Liver (tissue), 9 donors: Measurements from ENCODE around the gene DDX23. TPM values are rescaled to one million over a fixed set of nuclear protein-coding genes. Genes with fewer than 3 reads are reported as not detected.
"Not testable (repeated sequence)": the region's sequence is repeated elsewhere in the genome, so short reads cannot be mapped to it uniquely, and the experiment has no call there.

ENCODE experiments used
- DNase-seq: peaks from one replicate; pipeline ENCODE4 v3.0.0-alpha.2; 2017; ENCODE audit warnings: low spot score
- H3K27ac ChIP-seq, 2 donors: one replicate each; pipeline ENCODE4 v1.7.0; 2013; ENCODE audit warnings: inconsistent platforms in 2 of 2, low read length in 2 of 2, control low read depth in 1 of 2, low read depth in 1 of 2, mild to moderate bottlenecking in 1 of 2
- H3K27me3 ChIP-seq, 4 donors: one replicate each; pipeline versions ENCODE4 v1.6.1 to v1.7.0; 2013; ENCODE audit warnings: low read length in 3 of 4, inconsistent platforms in 1 of 4, mild to moderate bottlenecking in 1 of 4, moderate library complexity in 1 of 4; ENCODE audit not compliant: control insufficient read depth in 4 of 4, insufficient read depth in 4 of 4
- H3K36me3 ChIP-seq, 4 donors: one replicate each; pipeline versions ENCODE4 v1.6.1 to v1.7.0; 2013; ENCODE audit warnings: low read length in 3 of 4, mild to moderate bottlenecking in 3 of 4, low read depth in 1 of 4, moderate library complexity in 1 of 4; ENCODE audit not compliant: control insufficient read depth in 4 of 4, insufficient read depth in 3 of 4
- H3K4me1 ChIP-seq, 4 donors: one replicate each; pipeline versions ENCODE4 v1.6.1 to v1.7.0; 2013; ENCODE audit warnings: low read length in 3 of 4, mild to moderate bottlenecking in 3 of 4, moderate library complexity in 1 of 4; ENCODE audit not compliant: control insufficient read depth in 4 of 4, insufficient read depth in 4 of 4
- H3K4me3 ChIP-seq, 3 donors: one replicate each; pipeline versions ENCODE4 v1.6.1 to v1.7.0; 2013; ENCODE audit warnings: low read length in 3 of 3, control low read depth in 1 of 3, low read depth in 1 of 3, mild to moderate bottlenecking in 1 of 3
- H3K9ac ChIP-seq, 2 donors: one replicate each; pipeline ENCODE4 v1.7.0; 2013; ENCODE audit warnings: low read length in 2 of 2, mild to moderate bottlenecking in 2 of 2, moderate library complexity in 2 of 2, control low read depth in 1 of 2, low read depth in 1 of 2
- H3K9me3 ChIP-seq, 4 donors: one replicate each; pipeline versions ENCODE4 v1.6.1 to v1.7.0; 2013; ENCODE audit warnings: low read length in 3 of 4; ENCODE audit not compliant: control insufficient read depth in 4 of 4
- EGR1 ChIP-seq, 2 donors: IDR thresholded peaks; 2 replicates each; pipeline ENCODE4 v1.6.1; 2016 to 2018; ENCODE audit warnings: antibody characterized with exemption in 2 of 2, low read depth in 2 of 2
- FOXA2 ChIP-seq: IDR thresholded peaks from 2 replicates; pipeline ENCODE4 v1.6.1; 2016; ENCODE audit warnings: antibody characterized with exemption
- GABPA ChIP-seq, 2 donors: IDR thresholded peaks in 1 of 2; conservative IDR thresholded peaks in 1 of 2; 2 replicates each; pipeline ENCODE4 v1.6.1; 2016; ENCODE audit warnings: antibody characterized with exemption in 2 of 2, mild to moderate bottlenecking in 1 of 2, moderate library complexity in 1 of 2
- HNF4A ChIP-seq, 2 donors: conservative IDR thresholded peaks; 2 replicates each; pipeline ENCODE4 v1.6.1; 2016; ENCODE audit warnings: antibody characterized with exemption in 2 of 2, mild to moderate bottlenecking in 2 of 2
- HNF4G ChIP-seq: IDR thresholded peaks from 2 replicates; pipeline ENCODE4 v1.6.1; 2016; ENCODE audit warnings: antibody characterized with exemption
- JUND ChIP-seq, 2 donors: IDR thresholded peaks; 2 replicates each; pipeline ENCODE4 v1.6.1; 2016; ENCODE audit warnings: antibody characterized with exemption in 2 of 2
- NR2F2 ChIP-seq: IDR thresholded peaks from 2 replicates; pipeline ENCODE4 v1.6.1; 2016; ENCODE audit warnings: antibody characterized with exemption
- RAD21 ChIP-seq, 2 donors: IDR thresholded peaks; 2 replicates each; pipeline ENCODE4 v1.6.1; 2016; ENCODE audit warnings: antibody characterized with exemption in 2 of 2, mild to moderate bottlenecking in 2 of 2
- RXRA ChIP-seq, 2 donors: IDR thresholded peaks; 2 replicates each; pipeline ENCODE4 v1.6.1; 2017 to 2018; ENCODE audit warnings: antibody characterized with exemption in 2 of 2, mild to moderate bottlenecking in 1 of 2
- SP1 ChIP-seq: IDR thresholded peaks from 2 replicates; pipeline ENCODE4 v1.6.1; 2018; ENCODE audit warnings: antibody characterized with exemption, mild to moderate bottlenecking
- TAF1 ChIP-seq: conservative IDR thresholded peaks from 2 replicates; pipeline ENCODE4 v1.6.1; 2016; ENCODE audit warnings: antibody characterized with exemption, mild to moderate bottlenecking
- YY1 ChIP-seq: IDR thresholded peaks from 2 replicates; pipeline ENCODE4 v1.6.1; 2016; ENCODE audit warnings: antibody characterized with exemption, mild to moderate bottlenecking
- WGBS: extraction: QIAGEN DNeasy Blood & Tissue Kit; methylation state at CpG from one replicate; pipeline ENCODE4 v1.1.7; 2013; 5-methylcytosine and 5-hydroxymethylcytosine counted together
- polyA plus RNA-seq, 2 donors: library from polyadenylated mRNA; stranded (reverse) in 1 of 2; unstranded in 1 of 2; fragments of 200-250 nt in 1 of 2; fragments of >200 nt in 1 of 2; fragmentation: Nextera tagmentation in 1 of 2; extraction: Ambion mirVana in 1 of 2; gene quantifications; one replicate each; pipeline versions ENCODE4 v1.2.1 to v1.2.3, GENCODE V29; 2013 to 2015
- total RNA-seq, 2 donors: library from RNA; depleted of rRNA; stranded (reverse); fragments of >200 nt; gene quantifications; one replicate each; pipeline ENCODE4 v1.2.3, GENCODE V29; 2014
- TF ChIP-seq, protein P1 (sequence below): IDR thresholded peaks from 2 replicates; pipeline ENCODE4 v1.6.1; 2016; ENCODE audit warnings: antibody characterized with exemption
- TF ChIP-seq, protein P2 (sequence below): IDR thresholded peaks from 2 replicates; pipeline ENCODE4 v1.6.1; 2016; ENCODE audit warnings: antibody characterized with exemption
- TF ChIP-seq, protein P3 (sequence below): IDR thresholded peaks from 2 replicates; pipeline ENCODE4 v1.6.1; 2016; ENCODE audit warnings: antibody characterized with exemption
- TF ChIP-seq, protein P4 (sequence below): fragments of 150-350 bp; IDR thresholded peaks from 2 replicates; pipeline ENCODE4 v1.5.1; 2017; ENCODE audit warnings: improper control_type of control experiment, low read depth, low read length; ENCODE audit not compliant: missing input control
- donor health status: healthy.
- donor health status: healthy.
- donor health status: healthy.
- donor health status: healthy.
- donor health status: healthy.

DDX23 gene
- total and polyA plus RNA-seq, 4 donors: 16.9 to 60.6 (median 29.7) TPM

DNA sequence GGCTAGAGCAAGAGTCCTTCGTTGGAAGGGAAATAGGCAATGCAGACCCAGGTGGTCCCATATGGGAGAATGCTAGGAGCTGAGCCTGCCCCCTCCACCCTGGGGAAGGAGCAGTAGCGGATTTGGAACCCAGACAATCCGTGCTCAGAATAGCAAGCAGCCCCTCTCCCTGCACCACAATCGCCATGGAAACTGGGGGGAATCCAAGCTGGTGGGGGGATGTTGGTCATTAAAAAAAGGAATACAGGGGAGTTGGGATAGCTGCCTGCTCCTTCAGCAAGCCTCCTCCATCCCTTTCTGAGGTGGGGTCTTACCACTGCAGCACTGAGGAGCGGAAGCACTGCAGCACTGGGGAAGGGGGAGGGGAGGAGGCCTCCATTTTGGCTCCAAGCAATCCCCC lies 10.8 kb upstream of the DDX23 start:
- Histone ChIP-seq H3K4me3 (no peak overlapping the region), H3K27me3 (no peaks in the 10 kb centered on the region), H3K9me3 (no peaks in the 10 kb centered on the region), H3K36me3 (peaks cover 0 to 30% (median 25%) of the 10 kb centered on the region in 4 donors), H3K4me1 (peaks cover 4 to 50% (median 22%) of the 10 kb centered on the region in 4 donors), H3K9ac (no peak overlapping the region), H3K27ac (peak overlapping the region in 1 of 2 donors; percentile 1)
- WGBS: 84% methylated on average over 5 of the region's 5 CpGs
- DNase-seq: no peak
- TF ChIP-seq YY1 (no peak), HNF4G (no peak), NR2F2 (no peak), SP1 (no peak), RXRA (IDR thresholded peaks at IDR 0.05) (no peak), EGR1 (IDR thresholded peaks at IDR 0.05; ENCODE audit: low read depth in 2 of 2) (no peak), JUND (IDR thresholded peaks at IDR 0.05) (no peak), GABPA (IDR thresholded peaks at IDR 0.05 in 1 of 2, conservative IDR thresholded peaks at IDR 0.05 in 1 of 2) (no peak)
- TF ChIP-seq, protein P1, sequence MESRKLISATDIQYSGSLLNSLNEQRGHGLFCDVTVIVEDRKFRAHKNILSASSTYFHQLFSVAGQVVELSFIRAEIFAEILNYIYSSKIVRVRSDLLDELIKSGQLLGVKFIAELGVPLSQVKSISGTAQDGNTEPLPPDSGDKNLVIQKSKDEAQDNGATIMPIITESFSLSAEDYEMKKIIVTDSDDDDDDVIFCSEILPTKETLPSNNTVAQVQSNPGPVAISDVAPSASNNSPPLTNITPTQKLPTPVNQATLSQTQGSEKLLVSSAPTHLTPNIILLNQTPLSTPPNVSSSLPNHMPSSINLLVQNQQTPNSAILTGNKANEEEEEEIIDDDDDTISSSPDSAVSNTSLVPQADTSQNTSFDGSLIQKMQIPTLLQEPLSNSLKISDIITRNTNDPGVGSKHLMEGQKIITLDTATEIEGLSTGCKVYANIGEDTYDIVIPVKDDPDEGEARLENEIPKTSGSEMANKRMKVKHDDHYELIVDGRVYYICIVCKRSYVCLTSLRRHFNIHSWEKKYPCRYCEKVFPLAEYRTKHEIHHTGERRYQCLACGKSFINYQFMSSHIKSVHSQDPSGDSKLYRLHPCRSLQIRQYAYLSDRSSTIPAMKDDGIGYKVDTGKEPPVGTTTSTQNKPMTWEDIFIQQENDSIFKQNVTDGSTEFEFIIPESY: no peak
- TF ChIP-seq, protein P2, sequence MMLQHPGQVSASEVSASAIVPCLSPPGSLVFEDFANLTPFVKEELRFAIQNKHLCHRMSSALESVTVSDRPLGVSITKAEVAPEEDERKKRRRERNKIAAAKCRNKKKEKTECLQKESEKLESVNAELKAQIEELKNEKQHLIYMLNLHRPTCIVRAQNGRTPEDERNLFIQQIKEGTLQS: no peak

DNA sequence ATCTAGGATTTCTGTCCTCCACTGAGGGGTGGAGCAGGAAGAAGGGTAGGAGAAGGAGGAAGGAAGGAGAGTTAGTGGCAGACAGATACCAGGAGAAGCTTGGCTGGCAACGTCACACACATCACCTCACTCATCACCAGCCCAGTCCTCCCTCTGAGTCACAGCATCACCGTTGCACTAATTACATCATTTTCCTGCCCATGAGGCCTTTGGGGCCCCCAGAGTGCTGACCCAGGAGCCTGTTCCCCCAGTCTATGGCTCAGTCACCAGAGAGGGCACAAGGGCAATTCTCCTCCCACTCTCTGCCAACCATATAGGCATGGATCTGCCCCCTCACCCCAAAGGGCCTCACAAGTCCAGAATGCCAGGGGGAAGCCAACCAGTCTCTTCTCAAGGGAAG lies 9.1 kb upstream of the DDX23 start:
- TF ChIP-seq TAF1 (no peak), FOXA2 (no peak), RXRA (IDR thresholded peaks at IDR 0.05) (no peak), HNF4G (no peak)
- Histone ChIP-seq H3K4me3 (no peak overlapping the region), H3K9ac (no peak overlapping the region), H3K27me3 (no peaks in the 10 kb centered on the region), H3K27ac (peak overlapping the region in 1 of 2 donors; percentile 43), H3K9me3 (no peaks in the 10 kb centered on the region), H3K4me1 (peaks cover 0 to 48% (median 20%) of the 10 kb centered on the region in 4 donors), H3K36me3 (peaks cover 0 to 33% (median 27%) of the 10 kb centered on the region in 4 donors)
- WGBS: 59% methylated on average over 2 of the region's 2 CpGs
- DNase-seq: no peak

DNA sequence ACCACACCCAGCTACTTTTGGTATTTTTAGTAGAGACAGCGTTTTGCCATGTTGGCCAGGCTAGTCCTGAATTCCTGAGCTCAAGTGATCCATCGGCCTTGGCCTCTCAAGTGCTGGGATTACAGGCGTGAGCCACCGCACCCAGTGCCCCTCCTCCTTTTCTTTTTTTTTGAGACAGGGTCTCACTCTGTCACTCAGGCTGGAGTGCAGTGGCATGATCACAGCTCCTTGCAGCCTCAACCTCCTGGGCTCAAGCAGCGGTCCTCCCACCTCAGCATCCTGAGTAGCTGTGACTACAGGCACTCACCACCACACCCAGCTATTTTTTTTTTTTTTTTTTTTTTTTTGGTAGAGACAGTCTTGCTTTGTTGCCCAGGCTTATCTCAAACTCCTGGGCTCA lies 8.3 kb upstream of the DDX23 start:
- not testable (repeated sequence) for H3K9ac ChIP-seq, H3K27me3 ChIP-seq, H3K4me3 ChIP-seq, H3K27ac ChIP-seq, DNase-seq, H3K9me3 ChIP-seq
- Histone ChIP-seq H3K4me1 (peaks cover 0 to 41% (median 16%) of the 10 kb centered on the region in 4 donors), H3K36me3 (peaks cover 0 to 33% (median 27%) of the 10 kb centered on the region in 4 donors)
- whole genome bisulfite sequencing: 95% methylated on average over 5 of the region's 5 CpGs

DNA sequence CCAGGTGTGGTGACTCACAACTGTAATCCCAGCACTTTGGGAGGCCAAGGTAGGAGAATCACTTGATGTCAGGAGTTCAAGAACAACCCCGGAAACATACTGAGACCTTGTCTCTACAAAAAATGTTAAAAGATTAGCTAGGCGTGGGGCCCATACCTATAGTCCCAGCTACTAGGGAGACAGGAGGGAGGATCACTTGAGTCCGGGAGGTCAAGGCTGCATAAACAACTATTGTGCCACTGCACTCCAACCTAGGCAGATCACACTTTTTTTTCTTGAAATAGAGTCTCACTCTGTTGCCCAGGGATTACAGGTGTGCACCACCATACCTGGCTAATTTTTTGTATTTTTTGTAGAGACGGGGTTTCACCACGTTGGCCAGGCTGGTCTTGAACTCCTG lies 7.6 kb upstream of the DDX23 start:
- H3K36me3 ChIP-seq: peaks cover 0 to 33% (median 27%) of the 10 kb centered on the region in 4 donors
- H3K27me3 ChIP-seq: no peaks in the 10 kb centered on the region
- TF ChIP-seq RXRA (IDR thresholded peaks at IDR 0.05) (no peak), NR2F2 (no peak), HNF4G (no peak), HNF4A (conservative IDR thresholded peaks at IDR 0.05) (no peak), EGR1 (IDR thresholded peaks at IDR 0.05; ENCODE audit: low read depth in 2 of 2) (no peak), GABPA (IDR thresholded peaks at IDR 0.05 in 1 of 2, conservative IDR thresholded peaks at IDR 0.05 in 1 of 2) (no peak), RAD21 (IDR thresholded peaks at IDR 0.05) (no peak), JUND (IDR thresholded peaks at IDR 0.05) (no peak), TAF1 (no peak)
- TF ChIP-seq, protein P3, sequence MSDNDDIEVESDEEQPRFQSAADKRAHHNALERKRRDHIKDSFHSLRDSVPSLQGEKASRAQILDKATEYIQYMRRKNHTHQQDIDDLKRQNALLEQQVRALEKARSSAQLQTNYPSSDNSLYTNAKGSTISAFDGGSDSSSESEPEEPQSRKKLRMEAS: no peak
- TF ChIP-seq, protein P2: no peak
- TF ChIP-seq, protein P4, sequence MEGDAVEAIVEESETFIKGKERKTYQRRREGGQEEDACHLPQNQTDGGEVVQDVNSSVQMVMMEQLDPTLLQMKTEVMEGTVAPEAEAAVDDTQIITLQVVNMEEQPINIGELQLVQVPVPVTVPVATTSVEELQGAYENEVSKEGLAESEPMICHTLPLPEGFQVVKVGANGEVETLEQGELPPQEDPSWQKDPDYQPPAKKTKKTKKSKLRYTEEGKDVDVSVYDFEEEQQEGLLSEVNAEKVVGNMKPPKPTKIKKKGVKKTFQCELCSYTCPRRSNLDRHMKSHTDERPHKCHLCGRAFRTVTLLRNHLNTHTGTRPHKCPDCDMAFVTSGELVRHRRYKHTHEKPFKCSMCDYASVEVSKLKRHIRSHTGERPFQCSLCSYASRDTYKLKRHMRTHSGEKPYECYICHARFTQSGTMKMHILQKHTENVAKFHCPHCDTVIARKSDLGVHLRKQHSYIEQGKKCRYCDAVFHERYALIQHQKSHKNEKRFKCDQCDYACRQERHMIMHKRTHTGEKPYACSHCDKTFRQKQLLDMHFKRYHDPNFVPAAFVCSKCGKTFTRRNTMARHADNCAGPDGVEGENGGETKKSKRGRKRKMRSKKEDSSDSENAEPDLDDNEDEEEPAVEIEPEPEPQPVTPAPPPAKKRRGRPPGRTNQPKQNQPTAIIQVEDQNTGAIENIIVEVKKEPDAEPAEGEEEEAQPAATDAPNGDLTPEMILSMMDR: no peak
- DNase-seq: no peak
- H3K27ac ChIP-seq: no peak overlapping the region
- H3K9me3 ChIP-seq: no peaks in the 10 kb centered on the region
- 91% methylated on average over 5 of the region's 5 CpGs for WGBS
- H3K4me1 ChIP-seq: peaks cover 0 to 35% (median 14%) of the 10 kb centered on the region in 4 donors
- no peak overlapping the region for H3K9ac ChIP-seq
- H3K4me3 ChIP-seq: no peak overlapping the region
